Cardiac muscle cell (in vitro differentiated cells and primary cell): ENCODE results near the gene THADA. TPM values are rescaled to one million over a fixed set of nuclear protein-coding genes. Genes with fewer than 3 reads are reported as not detected.
A peak's percentile ranks its signal among the peaks of the same experiment; 100 is the strongest.

Experiments
- DNase-seq, 2 donors: peaks; one replicate each; pipeline versions ENCODE4 v3.0.0 to v3.0.0-alpha.2; 2010 to 2017; ENCODE audit warnings: low read depth in 1 of 2, low spot score in 1 of 2
- H3K27ac ChIP-seq: fragments of 200-600 bp; sonication (generic); 2 replicates; pipeline ENCODE4 v1.5.1; 2016
- H3K27me3 ChIP-seq: fragments of 200-600 bp; sonication (generic); 2 replicates; pipeline ENCODE4 v1.6.0; 2016; ENCODE audit warnings: control low read depth
- H3K36me3 ChIP-seq: fragments of 200-600 bp; sonication (generic); 2 replicates; pipeline ENCODE4 v1.5.1; 2016; ENCODE audit warnings: control low read depth
- H3K4me1 ChIP-seq: fragments of 200-600 bp; sonication (generic); 2 replicates; pipeline ENCODE4 v1.8.1; 2017; ENCODE audit warnings: low read depth, mild to moderate bottlenecking, mixed run types
- H3K4me3 ChIP-seq: fragments of 200-600 bp; sonication (generic); 2 replicates; pipeline ENCODE4 v1.5.1; 2016; ENCODE audit warnings: mild to moderate bottlenecking
- H3K9me3 ChIP-seq: fragments of 200-600 bp; sonication (generic); 2 replicates; pipeline ENCODE4 v1.5.1; 2017; ENCODE audit warnings: low read depth, mild to moderate bottlenecking, control low read depth
- polyA plus RNA-seq: library from polyadenylated mRNA; unstranded; fragments of >200 nt; fragmentation: Nextera tagmentation; extraction: Ambion mirVana; gene quantifications from 2 replicates; pipeline ENCODE4 v1.2.1, GENCODE V29; 2016
- total RNA-seq: library from RNA; depleted of rRNA; stranded (reverse); fragments of >200 nt; gene quantifications from 2 replicates; pipeline ENCODE4 v1.2.3, GENCODE V29; 2016
- TF ChIP-seq, protein P1 (sequence below): IDR thresholded peaks from 2 replicates; pipeline ENCODE4 v1.5.1; 2012; ENCODE audit warnings: low read depth, mild to moderate bottlenecking, low read length

Gene THADA
- total and polyA plus RNA-seq, 2 experiments from 2014 or later: 11.9 to 17.3 TPM

DNA sequence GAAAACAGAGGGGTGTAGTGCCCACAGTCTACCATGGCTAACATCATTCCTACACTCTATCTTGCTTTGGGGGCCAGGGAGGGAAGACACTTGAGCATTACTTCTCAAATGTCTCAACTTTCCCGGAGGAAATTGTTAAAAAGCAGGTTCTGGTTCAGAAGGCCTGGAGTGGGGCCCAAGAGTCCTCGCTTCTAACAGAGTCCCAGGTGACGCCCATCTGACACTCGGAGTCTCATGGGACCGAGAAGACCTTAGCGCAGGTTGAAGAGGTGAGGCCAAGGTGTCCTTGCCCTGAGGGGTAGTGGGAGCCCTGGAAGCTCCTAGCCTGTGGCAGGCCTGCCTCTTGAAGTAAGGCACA lies 409.5 kb downstream of the THADA start:
- H3K4me1 ChIP-seq: peaks cover 11% of the 10 kb centered on the region
- no peak for DNase-seq
- no peaks in the 10 kb centered on the region for H3K27me3 ChIP-seq
- TF ChIP-seq, protein P1, sequence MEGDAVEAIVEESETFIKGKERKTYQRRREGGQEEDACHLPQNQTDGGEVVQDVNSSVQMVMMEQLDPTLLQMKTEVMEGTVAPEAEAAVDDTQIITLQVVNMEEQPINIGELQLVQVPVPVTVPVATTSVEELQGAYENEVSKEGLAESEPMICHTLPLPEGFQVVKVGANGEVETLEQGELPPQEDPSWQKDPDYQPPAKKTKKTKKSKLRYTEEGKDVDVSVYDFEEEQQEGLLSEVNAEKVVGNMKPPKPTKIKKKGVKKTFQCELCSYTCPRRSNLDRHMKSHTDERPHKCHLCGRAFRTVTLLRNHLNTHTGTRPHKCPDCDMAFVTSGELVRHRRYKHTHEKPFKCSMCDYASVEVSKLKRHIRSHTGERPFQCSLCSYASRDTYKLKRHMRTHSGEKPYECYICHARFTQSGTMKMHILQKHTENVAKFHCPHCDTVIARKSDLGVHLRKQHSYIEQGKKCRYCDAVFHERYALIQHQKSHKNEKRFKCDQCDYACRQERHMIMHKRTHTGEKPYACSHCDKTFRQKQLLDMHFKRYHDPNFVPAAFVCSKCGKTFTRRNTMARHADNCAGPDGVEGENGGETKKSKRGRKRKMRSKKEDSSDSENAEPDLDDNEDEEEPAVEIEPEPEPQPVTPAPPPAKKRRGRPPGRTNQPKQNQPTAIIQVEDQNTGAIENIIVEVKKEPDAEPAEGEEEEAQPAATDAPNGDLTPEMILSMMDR: no peak
- H3K36me3 ChIP-seq: no peaks in the 10 kb centered on the region
- no peak overlapping the region for H3K4me3 ChIP-seq
- no peaks in the 10 kb centered on the region for H3K9me3 ChIP-seq
- H3K27ac ChIP-seq: no peak overlapping the region

- DNase-seq: no peak
- Histone ChIP-seq H3K27ac (no peak overlapping the region), H3K9me3 (no peaks in the 10 kb centered on the region), H3K27me3 (no peaks in the 10 kb centered on the region), H3K4me1 (peaks cover 3% of the 10 kb centered on the region), H3K4me3 (no peak overlapping the region), H3K36me3 (no peaks in the 10 kb centered on the region)
- TF ChIP-seq, protein P1: no peak
Observed at GRCh38 chr2:43185146-43185545, 410.7 kb downstream of the THADA start.

DNA sequence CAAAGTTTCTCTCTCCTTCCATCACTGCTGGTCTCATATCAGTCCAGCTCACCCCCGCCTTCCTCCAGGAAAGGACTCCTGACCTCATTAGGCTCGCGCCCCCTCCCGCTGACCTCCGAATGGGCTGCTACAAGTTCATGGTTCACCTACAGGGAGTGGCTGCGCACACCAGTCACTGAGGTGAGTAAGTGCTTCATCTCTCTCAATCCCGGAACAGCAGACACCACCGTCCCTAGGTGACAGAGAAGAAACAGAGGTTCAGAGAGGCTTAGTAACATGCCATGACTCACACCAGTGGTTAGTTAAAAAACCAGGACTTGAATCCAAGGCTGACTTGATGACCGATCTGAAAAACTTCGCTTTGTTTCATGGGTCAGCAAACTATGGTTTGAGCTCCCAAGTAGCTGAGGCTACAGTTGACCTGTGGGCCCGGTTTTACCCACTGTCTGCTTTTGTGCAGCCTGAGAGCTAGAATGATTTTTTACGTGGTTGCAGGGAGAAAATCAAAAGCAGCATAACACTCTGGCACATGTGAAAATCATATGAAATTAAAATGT lies 411.4 kb downstream of the THADA start:
- no peak overlapping the region for H3K4me3 ChIP-seq
- DNase-seq: peak in 1 of 2 donors; percentile 26
- H3K4me1 ChIP-seq: peaks cover 3% of the 10 kb centered on the region
- H3K9me3 ChIP-seq: no peaks in the 10 kb centered on the region
- no peaks in the 10 kb centered on the region for H3K36me3 ChIP-seq
- no peaks in the 10 kb centered on the region for H3K27me3 ChIP-seq
- TF ChIP-seq, protein P1: no peak
- no peak overlapping the region for H3K27ac ChIP-seq

GRCh38 chr2:43183743-43184142 lies 412.1 kb downstream of the THADA start:
- H3K27ac ChIP-seq: no peak overlapping the region
- peaks cover 7% of the 10 kb centered on the region for H3K4me1 ChIP-seq
- no peak for DNase-seq
- H3K36me3 ChIP-seq: no peaks in the 10 kb centered on the region
- H3K27me3 ChIP-seq: no peaks in the 10 kb centered on the region
- TF ChIP-seq, protein P1: no peak
- H3K9me3 ChIP-seq: no peaks in the 10 kb centered on the region
- no peak overlapping the region for H3K4me3 ChIP-seq

- TF ChIP-seq, protein P1: no peak
- no peaks in the 10 kb centered on the region for H3K27me3 ChIP-seq
- no peak for DNase-seq
- H3K36me3 ChIP-seq: no peaks in the 10 kb centered on the region
- H3K27ac ChIP-seq: no peak overlapping the region
- H3K4me1 ChIP-seq: peaks cover 16% of the 10 kb centered on the region
- no peak overlapping the region for H3K4me3 ChIP-seq
- H3K9me3 ChIP-seq: no peaks in the 10 kb centered on the region
Observed at GRCh38 chr2:43180897-43181296, 414.9 kb downstream of the THADA start.

Other genes starting within 250 kb of the THADA start
- 0.32 and 1.0 TPM in 2 replicates for gene PLEKHH2, start 41.2 kb upstream of the THADA start, total RNA-seq
- gene PLEKHH2, start 41.2 kb upstream of the THADA start, polyA plus RNA-seq: 0.31 and 1.4 TPM in 2 replicates
- 0.60 TPM in 1 of 2 replicates, not detected in the other for gene C1GALT1C1L, start 80.4 kb upstream of the THADA start, total RNA-seq
- 0.65 TPM in 1 of 2 replicates, not detected in the other for gene C1GALT1C1L, start 80.4 kb upstream of the THADA start, polyA plus RNA-seq
- 17.2 and 46.2 TPM in 2 replicates for gene DYNC2LI1, start 178.0 kb upstream of the THADA start, total RNA-seq
- gene DYNC2LI1, start 178.0 kb upstream of the THADA start, polyA plus RNA-seq: 44.7 and 64.9 TPM in 2 replicates
- gene ABCG5, start 242.8 kb upstream of the THADA start, total RNA-seq: 0.18 TPM in 1 of 2 replicates, not detected in the other
- gene ABCG5, start 242.8 kb upstream of the THADA start, polyA plus RNA-seq: not detected in 2 replicates
- 0.04 TPM in 1 of 2 replicates, not detected in the other for gene ABCG8, start 242.9 kb upstream of the THADA start, total RNA-seq
- gene ABCG8, start 242.9 kb upstream of the THADA start, polyA plus RNA-seq: 0.04 TPM in 1 of 2 replicates, not detected in the other